Common myeloid progenitor, CD34-positive (primary cell): Measurements from ENCODE around the gene CHD6.
A peak's percentile ranks its signal among the peaks of the same experiment; 100 is the strongest.

Experiments
- CTCF ChIA-PET: fragments of 350-600 bp; sonication (Branson Sonifier 250); formaldehyde crosslinking; loops from one replicate; lab custom pipeline; 2021; ENCODE audit warnings: antibody characterized with exemption; lab: Charles Lee
- POLR2A ChIA-PET: fragments of 350-600 bp; sonication (Branson Sonifier 250); formaldehyde crosslinking; loops from one replicate; lab custom pipeline; 2021; ENCODE audit warnings: antibody characterized with exemption; lab: Charles Lee
- DNase-seq, 3 donors: peaks; one replicate each; pipeline versions ENCODE4 v3.0.0 to v3.0.0-alpha.2; 2013
- H3K27ac ChIP-seq, 2 experiments: 1 replicate in 1 of 2; 2 replicates in 1 of 2; pipeline ENCODE4 v1.7.0; 2013; ENCODE audit warnings: inconsistent platforms in 2 of 2, low read length in 2 of 2, mild to moderate bottlenecking in 2 of 2, low read depth in 1 of 2, moderate library complexity in 1 of 2; ENCODE audit not compliant: severe bottlenecking in 2 of 2, insufficient read depth in 1 of 2, poor library complexity in 1 of 2
- H3K27me3 ChIP-seq, 5 experiments: replicated peaks in 2 of 5; 1 replicate in 3 of 5; 2 replicates in 2 of 5; pipeline versions ENCODE4 v1.6.1 to v1.7.0; 2013; ENCODE audit warnings: low read length in 4 of 5, mild to moderate bottlenecking in 2 of 5, moderate library complexity in 2 of 5, inconsistent platforms in 1 of 5; ENCODE audit not compliant: insufficient read depth in 5 of 5, control insufficient read depth in 4 of 5
- H3K36me3 ChIP-seq, 4 experiments: 1 replicate in 2 of 4; 2 replicates in 2 of 4; pipeline versions ENCODE4 v1.6.1 to v1.7.0; 2013; ENCODE audit warnings: low read length in 3 of 4, control low read depth in 1 of 4, mild to moderate bottlenecking in 1 of 4; ENCODE audit not compliant: control insufficient read depth in 4 of 4, insufficient read depth in 4 of 4
- H3K4me1 ChIP-seq, 4 experiments: 1 replicate in 3 of 4; 2 replicates in 1 of 4; pipeline versions ENCODE4 v1.6.1 to v1.7.1; 2013; ENCODE audit warnings: low read length in 3 of 4, mild to moderate bottlenecking in 3 of 4, control low read depth in 1 of 4, inconsistent platforms in 1 of 4, moderate library complexity in 1 of 4; ENCODE audit not compliant: control insufficient read depth in 4 of 4, insufficient read depth in 4 of 4; ENCODE audit errors: control extremely low read depth in 1 of 4
- H3K4me3 ChIP-seq, 7 experiments: 1 replicate in 4 of 7; 2 replicates in 3 of 7; pipeline versions ENCODE4 v1.5.1 to v1.7.0; 2013; ENCODE audit warnings: mild to moderate bottlenecking in 7 of 7, low read length in 6 of 7, moderate library complexity in 6 of 7, inconsistent platforms in 2 of 7, low read depth in 2 of 7, control low read depth in 1 of 7; ENCODE audit not compliant: insufficient read depth in 4 of 7, control insufficient read depth in 1 of 7; ENCODE audit errors: extremely low read depth in 1 of 7
- H3K9me3 ChIP-seq, 5 experiments: 1 replicate in 4 of 5; 2 replicates in 1 of 5; pipeline versions ENCODE4 v1.6.1 to v1.7.1; 2013; ENCODE audit warnings: low read length in 4 of 5, mild to moderate bottlenecking in 2 of 5, inconsistent platforms in 1 of 5, low read depth in 1 of 5, moderate library complexity in 1 of 5; ENCODE audit not compliant: control insufficient read depth in 4 of 5, insufficient read depth in 2 of 5; ENCODE audit errors: control extremely low read depth in 1 of 5
- WGBS: methylation state at CpG from one replicate; pipeline ENCODE4 v1.1.5; 2013; ENCODE audit not compliant: insufficient coverage; 5-methylcytosine and 5-hydroxymethylcytosine counted together

The CHD6 gene

GRCh38 chr20:41371371-41371770 lies 246.8 kb downstream of the CHD6 start:
- Histone ChIP-seq H3K27ac (no peak overlapping the region), H3K4me1 (peaks cover 0 to 3% (median 0%) of the 10 kb centered on the region in 4 experiments), H3K27me3 (peaks cover 4 to 90% (median 28%) of the 10 kb centered on the region in 5 experiments), H3K4me3 (no peak overlapping the region), H3K9me3 (peaks cover 0 to 22% (median 16%) of the 10 kb centered on the region in 5 experiments), H3K36me3 (no peaks in the 10 kb centered on the region)
- DNase-seq: no peak
- WGBS: 93% methylated on average over 3 of the region's 4 CpGs
- POLR2A ChIA-PET: no interaction called here
- CTCF ChIA-PET: interaction anchor here (1.3 kb wide), 1 partner anchor 40 kb away, joined by 3 read pairs; no protein-coding TSS in a partner anchor

- CTCF ChIA-PET: no interaction called here
- no peak overlapping the region for H3K4me3 ChIP-seq
- 93% methylated on average over 3 of the region's 5 CpGs for WGBS
- peaks cover 4 to 90% (median 25%) of the 10 kb centered on the region in 5 experiments for H3K27me3 ChIP-seq
- peaks cover 0 to 22% (median 16%) of the 10 kb centered on the region in 5 experiments for H3K9me3 ChIP-seq
- DNase-seq: no peak
- peaks cover 0 to 10% (median 6%) of the 10 kb centered on the region in 4 experiments for H3K4me1 ChIP-seq
- no peaks in the 10 kb centered on the region for H3K36me3 ChIP-seq
- POLR2A ChIA-PET: interaction anchor here (0.6 kb wide), 1 partner anchor 243 kb away, joined by 3 read pairs; no protein-coding TSS in a partner anchor
- H3K27ac ChIP-seq: no peak overlapping the region
These were observed 248.0 kb downstream of the CHD6 start for GRCh38 chr20:41370176-41370575.

GRCh38 chr20:41369673-41370072 lies 248.5 kb downstream of the CHD6 start:
- ChIA-PET CTCF (no interaction called here), POLR2A (interaction anchor here (0.6 kb wide), 1 partner anchor 243 kb away, joined by 3 read pairs; no protein-coding TSS in a partner anchor)
- H3K27ac ChIP-seq: no peak overlapping the region
- peaks cover 0 to 22% (median 16%) of the 10 kb centered on the region in 5 experiments for H3K9me3 ChIP-seq
- H3K4me3 ChIP-seq: no peak overlapping the region
- no peak for DNase-seq
- peaks cover 4 to 90% (median 25%) of the 10 kb centered on the region in 5 experiments for H3K27me3 ChIP-seq
- 59% methylated on average over 2 of the region's 2 CpGs for WGBS
- H3K4me1 ChIP-seq: peaks cover 0 to 10% (median 6%) of the 10 kb centered on the region in 4 experiments
- H3K36me3 ChIP-seq: no peaks in the 10 kb centered on the region

- Histone ChIP-seq H3K27me3 (peaks cover 4 to 88% (median 24%) of the 10 kb centered on the region in 5 experiments), H3K4me3 (no peak overlapping the region), H3K36me3 (no peaks in the 10 kb centered on the region), H3K9me3 (peaks cover 0 to 22% (median 15%) of the 10 kb centered on the region in 5 experiments), H3K4me1 (peaks cover 0 to 10% (median 6%) of the 10 kb centered on the region in 4 experiments), H3K27ac (no peak overlapping the region)
- no peak for DNase-seq
- WGBS: 90% methylated on average over 3 of the region's 3 CpGs
- ChIA-PET POLR2A (no interaction called here), CTCF (no interaction called here)
These were observed 250.2 kb downstream of the CHD6 start for GRCh38 chr20:41367956-41368355.

- 43% methylated on average over 11 of the region's 13 CpGs for WGBS
- Histone ChIP-seq H3K4me3 (no peak overlapping the region), H3K27ac (no peak overlapping the region), H3K36me3 (no peaks in the 10 kb centered on the region), H3K4me1 (peaks cover 0 to 10% (median 6%) of the 10 kb centered on the region in 4 experiments), H3K9me3 (peaks cover 0 to 19% (median 11%) of the 10 kb centered on the region in 5 experiments), H3K27me3 (peaks cover 4 to 88% (median 24%) of the 10 kb centered on the region in 5 experiments)
- POLR2A ChIA-PET: no interaction called here
- DNase-seq: no peak
- CTCF ChIA-PET: no interaction called here
These were observed 250.8 kb downstream of the CHD6 start for GRCh38 chr20:41367393-41367695.

- WGBS: 4% methylated on average over 88 of the region's 93 CpGs
- Histone ChIP-seq H3K27ac (no peak within 1 kb of the TSS), H3K4me3 (peak within 1 kb of the TSS in 3 of 7 experiments; percentile 19 to 50 (median 36)), H3K36me3 (no peaks in the 10 kb centered on the region), H3K9me3 (peaks cover 0 to 13% (median 8%) of the 10 kb centered on the region in 5 experiments), H3K4me1 (peaks cover 0 to 10% (median 6%) of the 10 kb centered on the region in 4 experiments), H3K27me3 (peaks cover 4 to 83% (median 24%) of the 10 kb centered on the region in 5 experiments)
- ChIA-PET POLR2A (no interaction called here), CTCF (no interaction called here)
- DNase-seq: peak in 1 of 3 donors; percentile 17
These were observed 251.4 kb downstream of the CHD6 start, which contains the start of gene EMILIN3 for GRCh38 chr20:41366546-41367392. EMILIN3 (minus strand) TSS chr20:41366818; CDS start chr20:41366634, 184 bp downstream.
